Measurements from ENCODE around the gene HOXB13.

- no peak for TF ChIP-seq CTCF (IDR thresholded peaks at IDR 0.05)
- TF ChIP-seq POLR2A (IDR thresholded peaks at IDR 0.05), result no peak
- TF ChIP-seq EP300 (IDR thresholded peaks at IDR 0.05), result no peak
These were observed 2.2 kb downstream of the HOXB13 start for GRCh38 chr17:48726114-48726915.
